NCI-H2081 (cell line): Measurements from ENCODE around the gene CPN1.
A peak's percentile ranks its signal among the peaks of the same experiment; 100 is the strongest.

Experiments
- DNase-seq, 2 experiments: peaks; one replicate each; lab custom pipeline; 2025; lab: John Stamatoyannopoulos, UW

CPN1 gene

DNA sequence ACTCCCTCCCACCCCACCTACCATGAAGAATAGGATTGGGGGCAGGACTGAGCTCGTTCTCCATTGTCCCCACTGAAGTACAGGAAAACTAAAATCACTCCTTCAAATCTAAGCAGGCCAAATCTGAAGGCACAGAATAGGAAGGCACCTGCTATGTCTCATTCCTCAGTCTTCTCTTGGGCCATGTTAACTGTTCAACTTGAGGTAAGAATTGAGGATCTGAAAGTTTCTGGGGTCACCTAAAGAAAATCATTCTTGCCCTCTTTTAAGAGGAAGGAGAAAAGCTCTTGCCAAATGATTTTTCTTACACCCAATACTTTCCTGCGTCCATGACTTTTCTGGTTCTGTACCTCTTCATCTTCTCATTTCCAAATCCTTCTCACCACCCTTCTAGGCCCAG lies 4.9 kb downstream of the CPN1 start:
- no peak for DNase-seq

DNA sequence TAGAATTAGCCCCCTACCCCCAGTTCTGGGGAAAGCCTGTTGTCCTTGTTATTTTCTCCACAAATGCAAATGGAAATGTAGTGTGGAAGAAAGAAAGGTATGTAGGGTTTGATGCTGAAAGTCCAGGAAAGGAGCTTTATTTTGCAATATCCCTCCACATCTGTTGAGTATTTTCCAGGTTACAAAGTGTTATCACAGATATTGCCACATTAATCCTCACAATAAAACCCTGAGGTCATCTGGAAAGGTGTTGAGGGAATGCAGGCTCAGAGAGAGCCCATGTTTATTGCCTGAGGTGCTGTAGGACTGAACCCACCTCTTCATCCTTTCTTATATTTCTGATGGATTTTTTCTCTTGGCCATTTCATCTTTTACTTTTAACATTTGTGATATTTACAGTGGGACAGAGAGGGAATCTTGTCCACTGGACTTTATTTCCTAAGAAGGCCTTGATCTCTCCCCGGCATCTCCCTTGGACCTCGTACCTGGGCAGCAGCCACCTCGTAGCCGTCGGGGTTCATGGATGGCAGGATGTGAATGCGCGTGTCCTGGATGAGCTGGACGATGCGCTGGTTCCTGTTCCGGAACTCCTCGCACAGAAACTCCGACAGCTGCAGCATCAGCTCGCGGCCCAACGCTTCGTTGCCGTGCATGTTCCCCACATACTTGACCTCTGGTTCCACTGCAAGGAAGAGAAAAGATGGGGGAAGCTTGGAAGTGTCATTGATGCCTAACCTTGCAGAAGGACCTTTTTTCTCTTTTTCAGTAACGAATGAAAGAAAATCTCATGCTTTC lies 6.0 kb downstream of the CPN1 start:
- DNase-seq: no peak

DNA sequence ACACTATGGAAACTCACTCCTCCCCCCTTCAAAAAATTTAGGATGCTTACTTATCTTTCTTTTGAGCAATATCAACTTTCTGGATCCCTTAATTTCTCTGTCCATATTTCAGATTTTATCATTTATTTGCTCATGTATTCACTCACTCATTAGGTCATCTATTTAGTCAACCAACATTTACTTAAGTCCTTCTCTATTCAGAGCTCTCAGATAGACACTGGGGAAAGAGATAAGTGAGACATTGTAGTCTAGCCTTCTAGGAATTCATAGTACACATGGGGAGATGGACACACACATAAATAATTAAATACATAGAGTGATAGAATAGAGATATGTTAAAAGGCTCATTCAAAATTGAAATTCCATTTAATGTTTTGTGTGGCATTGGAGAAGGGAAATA lies 9.2 kb downstream of the CPN1 start:
- no peak for DNase-seq

DNA sequence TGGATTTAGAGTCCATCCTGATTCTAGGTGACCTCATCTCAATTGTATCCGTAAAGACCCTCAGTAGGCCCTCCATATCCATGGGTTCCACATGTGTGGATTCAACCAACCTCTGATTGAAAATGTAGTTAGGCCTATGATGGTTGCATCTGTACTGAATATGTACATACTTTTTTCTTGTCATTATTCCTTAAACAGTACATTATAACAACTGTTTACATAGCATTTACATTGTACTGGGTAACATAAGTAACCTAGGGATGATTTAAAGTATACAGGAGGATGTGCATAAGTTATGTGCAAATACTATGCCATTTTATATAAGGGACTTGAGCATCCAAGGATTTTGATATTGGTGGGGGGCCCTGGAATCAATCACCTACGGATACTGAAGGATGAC lies 10.1 kb downstream of the CPN1 start:
- no peak for DNase-seq

DNA sequence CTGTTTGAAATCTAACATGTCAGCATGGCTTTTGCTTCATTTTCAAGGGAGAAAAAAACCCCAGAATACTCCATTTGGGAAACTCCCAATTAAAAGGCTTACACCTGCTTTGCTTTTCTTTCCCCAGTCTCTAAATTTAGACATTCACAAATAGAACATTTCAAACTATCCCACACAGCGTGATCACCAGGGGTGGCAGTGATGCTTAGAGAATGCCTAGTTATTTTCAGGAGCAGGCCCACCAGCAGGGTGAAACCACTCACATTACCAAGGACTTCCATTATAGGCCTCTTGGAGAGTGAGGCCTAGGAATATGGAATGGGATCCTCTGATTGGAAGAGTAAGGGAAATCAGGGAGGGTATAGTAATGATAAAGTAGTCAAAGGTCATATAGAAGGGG lies 14.2 kb downstream of the CPN1 start:
- DNase-seq: no peak

DNA sequence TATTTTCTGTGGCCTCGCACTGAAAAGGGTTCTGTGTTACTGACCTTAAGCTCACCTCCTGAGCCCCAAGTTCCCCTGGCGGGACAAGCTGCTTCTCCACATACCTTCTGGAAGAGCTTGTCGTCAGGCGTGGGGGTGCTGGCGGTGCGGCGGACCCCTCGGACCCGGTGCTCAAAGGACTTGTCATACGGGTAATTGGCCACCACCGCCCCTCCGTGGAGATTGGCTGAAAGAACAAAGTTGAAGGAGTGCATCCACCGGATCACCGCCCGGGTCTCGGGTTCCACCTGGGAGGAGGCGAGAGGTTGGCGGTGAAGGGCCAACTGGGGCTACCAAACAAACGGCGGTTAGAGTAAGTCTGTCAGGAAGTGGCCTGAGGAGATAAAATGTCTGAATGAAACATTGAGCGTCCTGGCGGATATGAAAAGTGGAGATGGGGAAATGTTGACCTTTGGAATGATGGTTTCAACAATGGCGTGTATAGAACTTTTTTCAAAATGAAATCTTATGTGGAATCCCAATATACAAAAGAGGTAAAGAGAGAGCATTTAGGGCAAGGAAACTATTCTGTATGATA lies 16.5 kb downstream of the CPN1 start:
- no peak for DNase-seq

DNA sequence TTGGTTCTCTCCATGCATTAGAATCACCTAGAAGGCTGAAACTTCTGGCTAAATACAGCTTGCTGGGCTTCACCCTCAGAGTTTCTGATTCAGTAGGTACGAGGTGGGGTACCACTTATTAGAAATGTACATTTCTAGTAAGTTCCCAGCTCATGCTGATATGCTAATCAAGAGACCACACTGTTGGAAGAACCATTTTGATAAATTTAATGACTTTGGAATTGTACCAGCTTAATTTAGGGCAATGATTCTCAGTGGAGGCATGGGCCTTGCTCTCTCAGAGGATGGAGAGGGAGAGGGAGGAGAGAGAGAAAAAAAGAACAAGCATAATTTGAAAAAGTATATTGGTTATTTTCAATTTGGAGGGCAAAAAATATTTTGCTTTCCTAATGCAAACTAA lies 20.3 kb downstream of the CPN1 start:
- no peak for DNase-seq

DNA sequence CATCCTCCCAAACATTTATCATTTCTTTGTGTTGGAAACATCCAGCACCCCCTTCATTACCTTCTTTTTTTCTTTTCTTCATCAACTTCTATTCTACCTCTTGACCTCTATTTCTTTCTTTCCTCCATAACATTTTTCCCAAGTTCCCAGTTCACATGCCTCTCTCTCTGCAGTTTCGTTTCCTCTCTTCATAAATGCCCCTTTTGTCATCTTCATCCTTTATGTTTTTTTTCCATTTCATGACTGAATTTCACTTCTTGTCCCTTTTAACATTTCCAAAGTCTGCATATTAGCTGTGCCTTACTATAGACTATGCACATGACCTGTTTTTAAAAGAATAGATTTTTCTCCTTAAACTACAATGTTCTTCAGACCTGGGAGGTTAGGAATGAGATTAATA lies 23.7 kb downstream of the CPN1 start:
- DNase-seq: no peak

DNA sequence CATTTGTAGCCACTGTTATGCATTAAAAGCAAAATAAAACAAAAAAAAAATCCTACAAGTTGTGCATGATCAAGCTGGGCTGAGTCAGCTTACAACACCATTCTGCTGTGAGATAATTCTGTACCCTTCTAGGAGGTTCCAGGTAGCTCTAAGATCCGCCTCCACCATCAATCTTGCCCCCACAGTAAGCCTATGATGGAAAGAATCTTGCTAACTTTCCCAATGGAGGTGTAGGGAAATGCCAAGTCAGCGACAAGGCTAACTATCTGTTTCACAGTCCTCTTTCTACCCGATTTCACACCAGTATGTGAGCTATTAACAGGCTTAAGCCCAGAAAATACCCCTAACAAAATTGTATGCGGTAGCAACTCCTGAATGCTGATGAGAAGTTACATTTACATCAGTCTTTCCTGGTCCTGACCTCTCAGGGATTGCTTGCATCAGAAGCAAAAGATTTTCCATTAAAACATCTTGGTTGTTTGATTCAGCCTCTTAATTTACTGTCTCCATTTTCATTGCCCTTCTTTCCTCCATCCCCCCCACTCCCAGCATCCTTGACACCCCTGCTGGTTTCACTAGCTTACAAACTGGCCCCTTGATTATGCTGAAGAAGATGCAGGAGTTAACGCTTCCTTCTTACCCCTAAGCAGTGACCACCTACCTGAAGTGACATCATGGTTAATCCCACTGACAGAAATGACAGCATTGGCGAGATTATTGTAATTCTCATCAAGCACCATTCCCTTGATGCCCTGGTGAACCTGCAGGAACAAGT lies 27.8 kb downstream of the CPN1 start:
- DNase-seq: no peak

DNA sequence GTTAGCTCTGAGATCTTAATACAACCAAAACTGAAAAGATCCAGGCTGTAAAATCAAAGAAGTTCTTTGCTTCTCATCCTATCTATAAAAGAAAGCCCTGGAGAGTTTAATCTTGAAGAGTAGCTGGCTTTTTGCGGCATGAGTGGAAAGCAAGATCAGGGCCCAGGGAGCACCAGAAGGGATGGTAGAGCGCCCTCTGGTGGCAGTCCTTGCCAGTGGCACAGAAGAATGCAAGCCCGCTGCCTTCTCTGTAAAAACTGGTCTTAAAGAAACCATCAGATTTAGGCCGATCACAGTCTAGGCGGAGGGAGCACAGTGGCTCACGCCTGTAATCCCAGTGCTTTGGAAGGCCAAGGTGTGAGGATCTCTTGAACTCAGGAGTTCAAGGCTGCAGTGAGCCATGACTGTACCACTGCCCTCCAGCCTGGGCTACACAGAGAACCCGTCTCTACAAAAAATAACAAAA lies 35.6 kb downstream of the CPN1 start:
- DNase-seq: peak; percentile 44 to 55

DNA sequence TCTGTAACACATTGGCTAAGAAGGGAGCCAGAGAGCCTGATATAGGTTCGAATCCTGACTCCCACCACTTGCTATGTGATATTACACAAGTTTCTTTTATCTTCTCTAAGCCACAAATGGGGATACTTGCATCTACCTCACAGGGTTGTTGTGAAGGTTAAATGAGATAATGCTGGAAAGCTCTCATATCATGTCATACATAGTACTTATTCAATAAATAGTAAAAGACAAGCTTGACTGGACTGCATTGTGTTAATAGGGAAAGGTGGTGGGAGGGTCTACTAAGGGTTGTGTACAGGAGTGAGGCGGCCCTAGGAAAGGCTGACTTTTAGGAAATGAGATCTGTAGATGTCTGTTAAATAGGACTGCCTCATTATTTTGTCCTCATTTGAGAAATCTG lies 36.1 kb downstream of the CPN1 start:
- DNase-seq: no peak

DNA sequence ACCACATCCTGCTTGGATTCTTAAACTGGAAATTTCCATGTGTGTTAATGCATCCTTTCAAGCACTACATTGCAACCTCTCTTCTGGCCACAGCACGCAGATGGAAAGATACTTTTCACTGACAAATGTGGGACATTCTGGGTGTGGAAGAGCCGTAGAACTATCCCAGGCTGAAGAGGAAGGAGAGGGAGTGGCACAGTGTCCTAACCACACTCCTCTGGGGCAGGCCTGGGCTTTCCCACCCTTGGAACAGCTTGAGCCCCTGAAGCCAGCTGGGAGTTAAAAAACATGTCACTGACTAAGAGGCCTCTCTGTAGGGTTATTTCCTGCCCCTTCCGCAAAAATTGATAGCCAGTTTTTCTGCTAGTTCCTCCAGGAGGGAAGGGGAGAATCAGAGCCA lies 37.9 kb downstream of the CPN1 start:
- no peak for DNase-seq

DNA sequence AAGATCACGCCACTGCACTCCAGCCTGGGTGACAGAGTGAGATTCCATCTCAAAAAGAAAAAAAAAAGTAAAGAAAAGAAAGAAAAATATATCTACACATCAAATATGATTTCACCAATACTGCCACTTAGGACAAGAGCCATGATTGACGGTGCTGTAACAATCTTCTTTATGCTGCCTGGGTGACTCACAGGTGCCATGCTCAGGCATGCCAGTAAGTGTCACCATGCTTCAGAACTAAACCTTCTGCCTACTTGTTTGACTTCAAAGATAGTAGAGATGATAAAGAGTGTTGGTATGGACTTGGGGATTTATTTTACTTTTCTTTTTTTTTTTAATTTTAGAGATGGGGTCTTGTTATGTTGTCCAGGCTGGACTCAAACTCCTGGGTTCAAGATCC lies 38.3 kb downstream of the CPN1 start:
- no peak for DNase-seq

DNA sequence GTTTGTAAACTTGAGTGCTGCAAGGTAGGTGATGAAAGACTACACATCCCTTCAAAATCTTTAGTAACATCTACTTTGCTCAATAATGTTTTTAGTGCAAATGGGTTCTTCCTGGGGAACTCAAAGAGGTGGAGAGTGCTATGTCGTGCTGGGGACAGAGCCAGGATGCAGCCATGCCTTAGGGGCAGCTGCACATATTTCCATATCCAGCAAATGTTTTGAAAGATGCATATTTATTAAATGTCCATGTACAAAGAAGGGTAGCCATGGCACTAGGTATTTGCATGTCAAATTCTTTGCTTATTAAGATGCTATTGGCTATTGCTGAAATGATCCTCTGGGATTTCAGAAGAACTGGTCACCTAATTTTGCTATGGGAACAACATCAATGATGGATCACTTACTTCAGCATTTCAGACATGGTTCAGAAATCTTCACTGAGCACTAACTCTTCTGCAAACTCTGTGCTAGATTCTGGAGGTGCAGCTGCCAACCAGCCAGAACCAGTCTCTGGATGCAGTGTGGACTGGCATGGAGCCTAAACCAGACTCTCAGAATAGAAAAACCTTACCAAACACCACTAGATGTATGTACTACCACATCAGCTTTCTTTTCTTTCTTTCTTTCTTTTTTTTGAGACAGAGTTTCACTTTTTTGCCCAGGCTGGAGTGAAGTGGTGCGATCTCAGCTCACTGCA lies 40.2 kb downstream of the CPN1 start:
- no peak for DNase-seq

DNA sequence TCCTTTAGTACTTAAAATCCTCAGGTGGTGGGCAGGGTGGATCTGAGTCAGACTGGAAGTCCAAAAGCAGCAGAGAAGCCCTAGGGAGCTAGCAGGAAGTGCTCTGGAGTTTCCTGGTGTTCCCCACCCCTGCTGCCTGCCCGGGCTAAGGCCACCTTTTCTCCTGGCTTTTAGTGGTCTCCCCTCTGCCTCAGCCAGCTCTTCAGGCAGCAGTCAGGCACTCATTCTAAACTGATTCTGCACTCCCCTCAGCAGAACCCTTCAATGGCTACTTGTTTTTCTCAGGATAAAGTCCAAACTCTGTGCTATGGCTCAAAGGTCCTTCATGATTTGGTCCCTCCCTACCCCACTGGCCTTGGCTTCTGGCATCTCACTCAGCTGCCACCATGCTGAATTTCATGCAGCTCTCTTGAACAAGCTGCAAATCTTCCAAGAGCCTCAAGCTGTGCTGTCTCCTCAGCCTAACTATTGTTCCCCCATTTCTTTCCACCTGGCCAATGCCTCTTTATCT lies 43.1 kb downstream of the CPN1 start:
- no peak for DNase-seq

DNA sequence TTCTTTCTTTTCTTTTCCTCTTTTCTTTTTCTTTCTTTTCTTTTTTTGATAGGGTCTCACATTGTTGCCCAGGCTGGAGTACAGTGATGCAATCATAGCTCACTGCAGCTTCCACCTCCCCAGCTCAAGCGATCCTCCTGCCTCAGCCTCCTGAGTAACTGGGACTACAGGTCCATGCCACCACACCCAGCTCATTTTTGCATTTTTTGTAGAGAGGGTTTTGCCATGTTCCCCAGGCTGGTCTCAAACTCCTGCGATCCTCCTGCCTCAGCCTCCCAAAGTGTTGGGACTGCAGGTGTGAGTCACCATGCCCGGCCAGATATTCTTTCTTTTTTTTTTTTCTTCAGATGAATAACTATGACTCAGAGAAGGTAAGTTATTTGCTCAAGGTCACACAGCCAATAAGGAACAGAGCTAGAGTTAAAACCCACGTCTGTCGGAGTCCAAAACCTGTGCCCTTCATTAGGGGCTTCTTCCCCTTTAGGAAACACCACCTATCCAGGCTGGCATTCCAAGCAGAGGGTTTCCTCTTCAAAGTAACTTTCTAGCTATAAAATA lies 43.8 kb downstream of the CPN1 start:
- DNase-seq: no peak

DNA sequence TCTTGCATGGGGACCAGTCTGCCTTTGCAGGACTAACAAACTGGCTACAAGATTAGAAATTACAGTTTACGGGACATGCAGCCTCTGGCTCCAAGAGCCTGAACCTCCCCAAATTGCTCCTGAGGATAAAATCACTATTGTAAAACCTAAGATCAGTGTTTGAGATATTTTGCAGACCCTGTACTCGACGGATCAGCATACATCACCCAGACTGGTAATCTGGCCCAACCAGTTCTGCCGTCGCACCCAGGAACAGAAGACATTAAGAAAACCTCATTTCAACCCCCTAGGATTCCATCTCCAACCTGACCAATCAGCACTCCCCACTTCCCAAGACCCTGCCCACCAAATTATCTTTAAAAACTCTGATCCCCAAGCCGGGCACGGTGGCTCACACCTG lies 44.8 kb downstream of the CPN1 start:
- no peak for DNase-seq

DNA sequence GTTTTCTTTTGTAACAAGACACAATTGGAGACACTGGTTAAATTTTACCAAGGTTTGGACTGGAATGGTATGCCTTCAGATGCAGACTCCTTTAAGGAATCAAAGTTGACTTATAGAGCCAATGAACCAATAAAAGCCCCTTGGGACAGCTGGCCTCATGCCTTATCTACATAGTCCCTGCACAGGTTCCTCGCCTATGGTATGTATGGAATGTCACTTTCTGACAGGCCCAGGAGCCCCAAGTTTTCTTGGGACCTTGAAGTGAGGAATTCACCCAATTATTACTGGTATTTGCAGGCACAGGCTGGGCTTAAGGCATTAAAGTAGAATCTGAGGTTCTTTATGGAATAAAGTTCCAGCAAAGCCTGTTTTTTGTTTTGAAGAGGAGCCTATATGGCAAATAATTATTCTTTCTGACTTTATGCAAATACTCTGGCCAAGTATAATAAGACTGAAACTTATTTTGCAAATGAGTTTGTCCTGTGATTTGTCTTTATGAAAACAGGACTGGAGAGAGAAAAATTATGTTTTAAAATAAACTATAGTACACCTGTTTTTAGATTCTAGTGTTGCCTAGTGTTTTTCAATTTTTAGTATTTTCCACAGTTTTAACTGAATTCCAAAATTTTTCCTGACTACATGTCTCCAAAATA lies 47.8 kb downstream of the CPN1 start:
- no peak for DNase-seq

DNA sequence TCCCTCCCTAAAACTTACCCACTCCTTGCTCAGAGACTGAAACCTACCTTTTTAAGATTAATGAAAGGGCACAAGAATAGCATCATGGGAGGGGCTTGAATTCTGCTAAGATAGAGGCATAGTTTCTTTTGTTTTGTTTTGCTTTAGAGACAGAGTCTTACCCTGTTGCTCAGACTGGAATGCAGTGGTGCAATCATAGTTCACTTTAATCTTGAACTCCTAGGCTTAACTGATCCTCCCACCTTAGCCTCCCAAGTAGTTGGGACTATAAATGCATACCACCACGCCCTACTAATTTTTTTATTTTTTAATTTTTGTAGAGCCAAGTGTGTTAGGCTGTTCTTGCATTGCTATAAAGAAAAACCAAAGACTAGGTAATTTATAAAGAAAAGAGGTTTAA lies 54.3 kb downstream of the CPN1 start:
- no peak for DNase-seq

DNA sequence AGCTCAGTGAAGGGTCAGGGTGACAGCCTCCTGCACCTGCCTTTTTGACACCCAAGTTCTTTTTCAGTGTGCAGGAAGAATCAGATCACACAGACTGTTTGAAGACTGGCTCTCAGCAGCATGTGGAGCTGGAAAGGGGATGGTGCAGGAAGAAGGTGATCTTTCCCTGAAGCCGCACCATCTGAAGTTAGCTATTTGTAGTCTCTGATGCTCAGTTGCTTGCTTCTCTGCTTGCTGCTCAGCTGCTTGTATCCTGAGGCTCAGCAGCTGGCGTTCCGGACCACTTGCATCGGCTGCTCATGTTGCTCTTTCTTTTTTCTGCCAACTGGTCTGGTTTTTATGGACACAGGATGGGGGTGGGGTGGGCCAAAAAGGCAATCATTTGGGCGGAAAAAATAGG lies 56.1 kb downstream of the CPN1 start:
- peak in 1 of 2 experiments; percentile 55 for DNase-seq

DNA sequence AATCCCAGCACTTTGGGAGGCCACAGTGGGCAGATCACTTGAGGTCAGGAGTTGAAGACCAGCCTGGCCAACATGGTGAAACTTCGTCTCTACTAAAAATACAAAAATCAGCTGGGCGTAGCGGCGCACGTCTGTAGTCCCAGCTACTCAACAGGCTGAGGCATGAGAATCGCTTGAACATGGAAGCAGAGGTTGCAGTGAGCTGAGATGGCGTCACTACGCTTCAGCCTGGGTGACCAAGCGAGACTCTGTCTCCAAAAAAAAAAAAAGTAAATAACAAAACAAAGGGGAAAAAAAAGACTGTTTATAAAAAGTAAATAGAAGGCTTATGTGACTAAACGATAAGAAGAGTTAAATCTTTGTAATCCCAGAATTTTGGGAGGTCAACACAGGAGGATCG lies 56.9 kb downstream of the CPN1 start:
- DNase-seq: no peak

DNA sequence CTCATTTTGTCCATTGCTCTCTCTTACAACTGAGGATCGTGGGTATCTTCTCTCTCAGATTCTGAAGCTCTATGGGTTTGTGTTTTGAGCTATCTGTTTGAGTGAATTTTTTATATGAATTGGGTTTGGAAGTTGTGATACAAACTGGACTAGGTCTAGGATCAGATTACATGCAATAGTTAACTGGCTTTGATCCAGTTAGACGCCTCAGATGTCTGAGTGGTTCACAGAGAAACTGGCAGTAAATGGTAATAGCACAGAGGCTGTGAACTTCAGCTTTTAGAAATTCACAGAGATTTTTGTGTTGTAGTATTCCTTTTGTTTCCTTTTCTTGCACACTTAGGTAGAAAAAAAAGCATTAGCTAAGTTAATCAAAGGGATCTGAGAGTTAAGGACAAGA lies 59.3 kb downstream of the CPN1 start:
- no peak for DNase-seq
